ENCODE results near the gene FAM234B.
"Not testable (repeated sequence)": the region's sequence is repeated elsewhere in the genome, so short reads cannot be mapped to it uniquely, and the experiment has no call there.

Gene FAM234B

DNA sequence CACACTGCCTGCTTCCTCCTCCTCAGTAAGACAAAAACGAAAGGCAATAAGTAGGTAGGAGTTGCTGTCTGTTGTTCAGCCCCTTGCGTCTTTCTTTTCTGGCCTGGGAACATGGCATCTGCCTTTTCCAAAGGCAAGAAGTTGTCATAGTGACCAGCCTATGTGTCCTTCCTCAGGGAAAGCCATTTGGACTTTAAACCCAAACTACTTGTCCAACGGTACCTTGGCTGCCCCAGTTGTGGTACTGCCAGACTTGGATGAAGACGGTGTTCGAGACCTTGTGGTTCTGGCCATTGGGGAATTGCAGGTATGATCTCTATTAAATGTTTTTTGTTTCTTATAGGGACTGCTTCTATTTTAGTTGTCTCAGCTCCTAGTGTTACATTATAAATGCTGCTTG lies 18.5 kb downstream of the FAM234B start:
- no peak for DNase-seq

DNA sequence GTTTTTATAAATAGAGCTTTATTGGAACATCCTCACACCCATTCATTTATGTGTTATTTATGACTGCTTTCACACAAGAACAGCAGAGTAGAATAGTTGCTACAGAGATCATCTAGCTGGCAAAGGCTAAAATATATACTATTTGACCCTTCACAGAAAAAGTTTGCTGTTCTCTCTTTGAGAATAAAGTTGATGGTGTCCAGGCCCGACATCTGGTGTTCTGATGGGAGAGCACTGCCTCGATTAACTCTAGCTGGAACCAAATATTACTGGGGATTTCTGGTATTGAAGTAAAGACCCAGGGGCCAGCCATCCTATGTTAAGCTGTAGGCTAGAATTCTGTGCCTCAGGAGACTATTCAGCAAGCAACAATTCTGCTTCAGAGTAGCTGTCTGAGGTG lies 21.8 kb downstream of the FAM234B start:
- no peak for DNase-seq

- DNase-seq = peak; percentile 3
Measured at GRCh38 chr12:13066459-13066858, 22.3 kb downstream of the FAM234B start.

GRCh38 chr12:13067322-13067721 lies 23.1 kb downstream of the FAM234B start:
- DNase-seq = no peak

- no peak for DNase-seq
Measured at GRCh38 chr12:13069380-13069779, 25.2 kb downstream of the FAM234B start.

DNA sequence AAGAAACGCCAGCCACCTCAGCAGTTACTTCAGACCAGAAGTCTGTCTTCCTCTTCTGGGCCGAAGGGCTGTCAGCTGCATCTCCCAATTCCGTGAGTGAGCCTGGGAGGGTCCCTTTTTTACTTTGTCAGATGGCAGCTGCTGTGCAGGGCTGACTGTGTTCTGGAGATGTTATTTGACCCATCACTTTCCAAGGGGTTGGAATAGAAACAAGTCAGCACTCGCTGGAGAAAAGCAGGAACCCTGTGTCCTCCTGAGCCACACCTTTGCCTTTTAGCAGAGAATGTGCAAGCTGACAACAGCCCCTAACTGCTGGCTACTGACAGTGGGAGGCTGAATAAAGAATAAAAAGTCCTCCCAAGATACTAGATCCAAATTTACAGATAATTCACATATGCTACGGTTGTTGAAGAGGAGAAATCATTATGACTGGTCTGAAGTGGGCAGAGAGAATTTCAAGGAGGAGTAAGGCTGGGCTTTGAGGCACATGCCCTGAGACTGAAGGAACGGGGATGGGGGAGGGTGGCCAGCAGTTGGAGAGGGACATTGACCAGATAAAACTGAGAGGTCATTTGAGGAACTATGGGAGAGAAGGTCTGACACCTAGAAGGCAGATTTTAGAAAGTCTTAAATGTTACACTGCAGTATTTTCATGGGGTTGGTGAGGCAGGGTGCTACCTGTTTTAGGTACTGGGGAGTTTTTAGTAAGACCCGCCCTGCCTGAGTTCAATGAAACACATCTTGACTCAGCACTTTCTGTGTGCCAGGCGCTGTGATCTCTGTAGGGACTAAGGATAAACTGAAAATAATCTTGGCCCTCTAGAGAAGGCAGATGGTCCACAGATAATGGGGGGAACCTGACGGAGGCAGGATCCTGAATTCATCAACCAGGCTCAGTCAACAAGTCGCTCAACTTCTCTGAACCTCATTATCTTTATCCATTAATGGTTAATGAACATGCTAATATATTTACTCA lies 27.4 kb downstream of the FAM234B start:
- DNase-seq = no peak

- DNase-seq = no peak
Measured at GRCh38 chr12:13073173-13073572, 29.0 kb downstream of the FAM234B start.

DNA sequence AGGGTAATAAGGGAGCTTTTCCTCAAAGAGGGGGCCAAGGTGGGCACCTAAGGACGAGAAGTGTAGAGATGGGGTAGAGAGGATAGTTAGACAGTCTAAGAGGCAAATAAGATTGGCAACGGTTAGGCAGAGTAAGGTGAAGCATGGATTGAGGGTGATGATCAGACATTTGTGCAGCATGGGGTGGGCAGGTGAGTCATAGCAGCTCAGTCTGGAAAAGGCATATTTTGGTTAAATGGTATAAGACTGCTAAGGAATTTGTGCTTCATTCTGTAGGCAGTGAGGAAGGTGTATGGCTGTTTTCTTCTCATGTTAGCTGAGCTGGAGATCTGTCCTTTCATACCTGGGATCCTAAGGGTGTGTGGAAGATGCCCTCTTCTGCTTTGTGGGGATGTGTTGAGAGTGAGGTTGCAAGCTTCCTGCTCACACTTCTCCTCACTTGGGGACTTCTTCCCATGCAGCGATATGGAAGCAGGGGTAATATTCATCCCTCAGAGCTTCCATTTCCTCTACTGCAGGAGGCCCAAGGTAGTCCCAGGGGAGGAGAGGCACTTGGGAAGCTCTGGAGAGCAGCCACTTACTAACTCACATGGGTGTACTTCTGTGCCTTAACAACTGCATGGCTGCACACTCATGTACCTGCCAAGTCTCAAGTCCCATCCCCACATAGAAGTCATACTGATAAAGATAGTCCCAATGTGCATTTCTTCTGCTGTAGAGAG lies 30.4 kb downstream of the FAM234B start:
- no peak for DNase-seq

DNA sequence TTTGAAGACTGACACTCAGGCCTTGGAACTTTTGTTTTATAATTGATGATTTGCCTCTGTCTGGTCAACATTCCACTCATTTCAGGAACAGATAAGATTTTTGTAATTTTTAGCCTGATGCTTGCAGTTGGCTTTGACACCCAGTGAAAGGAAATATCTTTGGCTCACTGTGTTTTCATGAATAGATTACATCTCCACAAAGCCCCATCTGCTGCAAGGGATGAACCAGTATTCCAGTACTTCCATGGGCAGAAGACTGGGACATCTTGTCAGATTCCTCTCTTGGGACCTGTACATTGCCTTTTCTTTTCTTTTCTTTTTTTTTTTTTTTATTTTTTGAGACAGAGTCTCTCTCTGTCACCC lies 30.9 kb downstream of the FAM234B start:
- DNase-seq = no peak

DNA sequence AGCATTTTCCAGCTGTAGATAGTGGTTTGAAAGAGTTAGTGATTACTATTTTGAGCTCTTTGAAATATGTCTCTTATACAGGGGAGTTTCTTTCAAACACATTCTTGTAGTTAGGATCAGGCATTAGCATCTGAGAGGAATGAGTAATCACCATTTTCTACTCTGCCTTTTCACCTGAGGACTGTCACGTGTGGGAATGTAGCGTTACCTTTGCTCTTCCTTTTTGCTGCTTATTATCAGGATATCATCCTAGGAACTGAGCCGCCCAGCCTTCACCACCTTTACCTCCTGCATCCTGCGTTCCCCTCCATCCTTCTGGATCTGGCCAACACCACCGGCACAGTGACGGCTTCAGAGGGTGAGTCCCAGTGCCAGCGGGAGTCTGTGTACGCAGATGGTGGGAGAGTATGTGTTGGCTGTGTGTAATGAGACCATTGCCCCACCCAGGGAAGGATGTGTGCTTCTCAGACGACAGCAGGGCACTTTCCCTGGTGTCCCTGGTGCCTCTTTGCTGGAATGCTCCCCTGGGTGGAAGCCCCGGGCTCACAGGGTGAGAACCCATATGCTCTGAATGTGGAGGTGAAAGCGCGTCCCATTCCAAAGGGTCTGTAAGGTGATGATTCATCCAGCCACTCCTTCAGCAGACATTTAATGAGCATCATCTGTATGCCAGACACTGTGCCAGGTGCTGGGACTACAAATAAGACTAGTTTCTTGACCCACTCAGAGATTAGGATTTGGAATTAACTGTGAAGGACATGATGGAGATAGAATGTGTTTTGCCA lies 31.8 kb downstream of the FAM234B start:
- no peak for DNase-seq

GRCh38 chr12:13079440-13079906 lies 35.3 kb downstream of the FAM234B start:
- no peak for DNase-seq

- DNase-seq = no peak
Measured at GRCh38 chr12:13080266-13080665, 36.1 kb downstream of the FAM234B start.

DNA sequence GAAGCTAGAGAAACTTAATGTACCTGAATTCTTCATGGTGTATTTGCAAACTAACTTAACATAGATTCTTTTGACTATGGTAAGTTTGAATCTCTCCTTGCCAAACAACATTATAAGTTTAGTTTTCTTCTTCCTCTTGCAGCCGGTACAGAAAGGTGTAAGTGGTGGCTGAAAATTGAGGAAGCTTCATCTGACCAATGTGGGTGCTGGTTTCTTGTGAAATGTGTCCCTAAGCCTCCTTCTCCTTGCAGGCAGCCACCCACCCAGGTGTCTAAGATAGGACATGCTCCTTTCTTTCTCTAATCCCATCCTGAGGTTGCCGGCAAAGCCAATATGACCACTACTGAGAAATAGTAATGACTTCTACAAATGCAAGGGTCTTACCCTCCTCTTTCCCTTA lies 38.7 kb downstream of the FAM234B start:
- no peak for DNase-seq

DNA sequence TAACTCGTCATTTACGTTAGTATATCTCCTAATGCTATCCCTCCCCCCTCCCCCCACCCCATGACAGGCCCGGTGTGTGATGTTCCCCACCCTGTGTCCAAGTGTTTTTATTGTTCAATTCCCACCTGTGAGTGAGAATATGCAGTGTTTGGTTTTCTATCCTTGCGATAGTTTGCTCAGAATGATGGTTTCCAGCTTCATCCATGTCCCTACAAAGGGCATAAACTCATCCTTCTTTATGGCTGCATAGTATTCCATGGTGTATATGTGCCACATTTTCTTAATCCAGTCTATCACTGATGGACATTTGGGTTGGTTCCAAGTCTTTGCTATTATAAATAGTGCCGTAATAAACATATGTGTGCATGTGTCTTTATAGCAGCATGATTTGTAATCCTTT lies 39.5 kb downstream of the FAM234B start:
- DNase-seq = not testable (repeated sequence)

- DNase-seq = no peak
Measured at GRCh38 chr12:13084898-13085640, 40.9 kb downstream of the FAM234B start.

DNA sequence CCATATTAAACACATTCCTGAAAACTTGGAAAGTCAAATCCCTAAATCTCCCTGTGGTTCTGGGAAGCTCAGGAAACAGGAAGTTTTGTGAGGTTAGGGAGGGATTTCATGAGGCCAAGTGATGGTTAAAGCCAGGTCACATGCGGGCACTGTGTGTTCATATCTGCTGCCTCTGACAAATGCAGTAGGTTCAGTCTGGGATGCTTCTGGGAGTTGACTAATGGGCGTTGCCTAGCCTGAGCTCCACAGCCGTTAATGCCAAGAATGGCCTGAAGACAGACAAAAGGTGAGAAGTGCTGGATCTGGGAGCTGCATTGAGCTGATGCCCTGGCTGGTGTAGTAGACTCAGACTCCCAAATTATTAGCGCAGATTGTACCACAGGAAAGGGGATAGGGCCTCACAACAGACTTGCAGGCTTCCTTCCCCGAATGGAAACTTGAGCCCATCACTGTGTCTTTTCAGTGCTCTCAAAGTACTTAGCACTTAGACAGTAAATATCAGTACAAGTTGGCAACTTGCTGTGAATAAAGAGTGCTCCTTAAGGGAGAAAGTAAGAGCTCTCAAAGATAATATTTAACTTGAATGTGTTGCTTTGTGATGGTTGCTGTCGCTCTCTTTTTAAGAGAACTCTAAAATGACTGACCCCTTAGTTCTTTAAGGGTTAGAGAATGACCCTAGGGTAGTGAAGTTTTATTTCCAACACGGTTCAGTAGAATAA lies 41.9 kb downstream of the FAM234B start:
- no peak for DNase-seq

GRCh38 chr12:13087766-13088165 lies 43.6 kb downstream of the FAM234B start:
- no peak for DNase-seq

DNA sequence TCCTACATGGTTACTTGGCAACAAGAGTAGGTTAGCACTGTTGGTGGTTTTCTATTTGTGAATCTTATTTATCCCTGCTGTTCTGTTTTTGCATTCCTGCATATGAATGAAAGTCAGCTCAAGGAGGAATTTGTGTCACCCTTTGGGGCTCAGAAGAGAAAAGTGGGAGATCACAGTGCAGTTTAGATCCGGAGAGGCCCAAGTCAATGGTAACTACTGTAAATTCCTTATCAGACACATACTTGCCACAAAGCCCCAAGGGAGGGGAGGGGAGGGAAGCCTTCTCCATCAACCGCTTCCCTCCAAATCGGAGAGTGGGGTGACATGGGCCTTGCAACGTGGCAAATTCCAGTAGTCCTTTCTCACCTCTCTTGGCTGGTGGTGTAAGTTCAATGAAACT lies 44.3 kb downstream of the FAM234B start:
- no peak for DNase-seq

DNA sequence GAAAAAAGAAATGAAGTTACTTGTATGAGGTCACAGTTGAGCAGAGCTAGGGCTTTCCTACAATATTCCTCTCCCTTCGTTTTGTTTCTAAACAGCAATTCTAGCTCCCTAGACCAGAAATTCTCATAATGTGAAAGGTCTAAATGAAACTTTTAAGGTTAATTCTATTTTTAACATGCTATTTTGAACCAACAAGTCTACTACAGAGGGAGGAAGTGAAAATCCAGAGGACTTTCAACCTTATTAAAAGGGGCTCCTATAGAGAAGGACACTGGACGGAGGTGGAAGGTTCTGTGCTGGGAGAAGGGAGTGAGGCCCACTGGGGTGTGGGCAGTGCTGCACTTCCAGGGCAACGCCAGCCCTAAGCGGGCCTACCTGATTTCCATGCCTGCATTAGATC lies 45.9 kb downstream of the FAM234B start:
- no peak for DNase-seq

DNA sequence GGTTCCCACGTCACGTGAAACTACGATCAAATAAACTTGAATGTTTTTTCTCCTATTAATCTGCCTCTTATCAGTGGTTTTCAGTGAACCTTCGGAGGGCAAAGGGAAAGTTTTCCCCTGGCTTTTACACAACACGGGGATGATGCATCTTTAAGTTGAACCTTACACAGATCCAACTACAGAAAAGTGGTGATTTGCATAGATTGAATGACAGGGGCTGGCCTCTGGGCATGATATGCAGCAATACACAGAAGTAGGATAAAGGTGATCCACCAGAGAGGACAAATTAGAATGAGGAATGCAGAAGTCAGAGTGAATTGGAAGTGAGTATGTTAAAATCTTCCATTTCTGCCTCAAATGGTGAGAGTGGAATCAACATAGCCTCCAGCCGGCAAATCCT lies 47.7 kb downstream of the FAM234B start:
- DNase-seq = no peak

- no peak for DNase-seq
Measured at GRCh38 chr12:13093191-13093847, 49.1 kb downstream of the FAM234B start.

Data from CD4-positive, alpha-beta T cell treated with Interleukin-12 subunit alpha and Interleukin-12 subunit beta, for 1 hour (primary cell).